ENCODE results near the gene CD300LG.
"Not testable (repeated sequence)": the region's sequence is repeated elsewhere in the genome, so short reads cannot be mapped to it uniquely, and the experiment has no call there.

The CD300LG gene

DNA sequence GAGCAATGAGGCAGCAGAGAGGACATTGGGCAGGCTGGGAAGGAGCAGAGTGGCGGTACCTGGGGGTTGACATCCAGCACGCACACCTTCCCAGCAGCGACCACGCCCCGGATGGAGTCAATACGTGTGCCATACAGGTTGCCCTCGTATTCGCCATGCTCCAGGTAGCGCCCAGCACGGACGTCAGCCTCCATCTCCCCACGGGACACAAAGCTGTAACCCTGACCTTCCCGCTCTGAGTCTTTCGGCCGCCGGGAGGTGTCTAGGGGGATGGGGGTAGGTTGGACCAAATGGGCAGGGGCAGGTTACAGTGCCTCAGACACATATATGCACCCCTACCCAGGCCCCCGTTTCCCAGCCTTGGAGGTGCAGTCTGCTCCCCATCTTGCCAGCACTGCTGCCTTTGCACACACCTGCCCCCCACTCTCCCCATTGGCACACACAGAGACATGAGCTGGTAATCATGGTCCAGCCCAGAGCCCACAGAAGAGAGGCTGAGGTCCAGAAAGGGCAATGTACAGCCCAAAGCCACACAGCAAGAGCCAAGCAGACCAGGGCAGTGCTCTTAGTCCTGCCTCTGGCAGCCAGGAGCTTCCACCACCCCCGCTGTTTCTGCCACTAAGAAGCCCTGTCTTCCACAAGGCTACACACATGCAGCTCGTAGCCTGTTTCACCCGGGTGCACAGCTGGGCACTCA lies 32.9 kb downstream of the CD300LG start:
- no peak for DNase-seq (ENCODE audit: low spot score)

GRCh38 chr17:43880420-43880991 lies 33.5 kb downstream of the CD300LG start:
- peak; percentile 48 for DNase-seq (ENCODE audit: low spot score)

GRCh38 chr17:43881181-43881580 lies 34.2 kb downstream of the CD300LG start:
- DNase-seq (ENCODE audit: low spot score) = no peak

DNA sequence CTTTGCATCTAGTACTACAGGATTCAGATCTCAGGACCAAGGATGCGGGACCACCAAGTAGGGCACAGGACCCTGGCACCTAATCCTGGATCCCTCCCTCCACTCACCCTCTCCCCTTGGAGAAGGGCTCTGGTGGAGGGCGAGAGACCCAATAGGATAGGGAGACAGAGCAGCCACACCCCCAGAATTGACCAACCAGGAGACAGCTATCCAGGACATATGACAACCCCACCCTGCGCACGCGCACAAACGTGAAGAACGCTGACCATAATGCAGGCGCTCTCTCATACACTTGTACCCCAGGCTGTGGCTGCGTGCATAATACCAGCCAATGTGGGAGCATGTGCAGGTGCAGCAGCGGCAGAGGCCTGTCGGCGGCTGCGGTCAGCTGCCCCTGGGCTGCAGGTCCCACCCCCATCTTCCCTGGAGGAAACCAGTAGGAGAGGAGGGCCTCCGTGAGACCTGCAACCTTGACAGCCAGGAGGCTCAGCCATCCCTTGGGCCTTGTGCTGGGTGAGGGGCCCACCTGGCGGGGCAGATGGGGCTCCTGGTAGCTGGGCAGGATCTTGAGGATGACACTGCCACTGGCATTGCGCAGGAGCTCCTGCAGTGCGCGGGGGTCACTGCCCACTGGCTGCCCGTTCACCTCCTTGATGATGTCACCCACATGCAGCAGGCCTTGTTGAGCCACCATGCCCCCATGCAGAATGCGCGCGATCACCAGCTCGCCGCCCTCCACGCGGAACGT lies 35.0 kb downstream of the CD300LG start:
- DNase-seq (ENCODE audit: low spot score) = no peak

- no peak for DNase-seq (ENCODE audit: low spot score)
Measured at GRCh38 chr17:43882761-43883415, 35.9 kb downstream of the CD300LG start.

GRCh38 chr17:43888548-43888947 lies 41.6 kb downstream of the CD300LG start:
- DNase-seq (ENCODE audit: low spot score) = no peak

DNA sequence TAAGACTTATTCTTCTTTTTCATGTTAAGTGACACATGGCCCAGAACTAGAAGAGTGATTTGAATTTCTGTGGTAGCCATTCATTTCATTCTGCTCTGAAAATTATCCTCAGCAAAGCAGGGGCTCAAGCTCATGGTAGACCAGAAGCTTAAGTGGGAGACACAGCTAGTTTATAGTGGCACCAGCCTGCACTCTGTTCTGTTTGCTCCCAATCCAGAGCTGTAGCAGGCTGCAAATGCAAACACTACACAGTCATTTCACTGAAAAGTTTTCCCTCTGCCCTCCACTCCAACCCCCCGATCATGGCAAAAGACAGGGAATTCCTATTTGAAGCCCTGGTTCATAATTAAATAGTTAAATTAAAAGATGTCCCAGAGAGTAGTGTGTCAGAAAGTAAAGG lies 43.3 kb downstream of the CD300LG start:
- no peak for DNase-seq (ENCODE audit: low spot score)

GRCh38 chr17:43891851-43892646 lies 45.1 kb downstream of the CD300LG start:
- DNase-seq (ENCODE audit: low spot score) = peak; percentile 79

- no peak for DNase-seq (ENCODE audit: low spot score)
Measured at GRCh38 chr17:43892647-43892952, 45.6 kb downstream of the CD300LG start.

GRCh38 chr17:43894494-43894893 lies 47.5 kb downstream of the CD300LG start:
- not testable (repeated sequence) for DNase-seq (ENCODE audit: low spot score)

DNA sequence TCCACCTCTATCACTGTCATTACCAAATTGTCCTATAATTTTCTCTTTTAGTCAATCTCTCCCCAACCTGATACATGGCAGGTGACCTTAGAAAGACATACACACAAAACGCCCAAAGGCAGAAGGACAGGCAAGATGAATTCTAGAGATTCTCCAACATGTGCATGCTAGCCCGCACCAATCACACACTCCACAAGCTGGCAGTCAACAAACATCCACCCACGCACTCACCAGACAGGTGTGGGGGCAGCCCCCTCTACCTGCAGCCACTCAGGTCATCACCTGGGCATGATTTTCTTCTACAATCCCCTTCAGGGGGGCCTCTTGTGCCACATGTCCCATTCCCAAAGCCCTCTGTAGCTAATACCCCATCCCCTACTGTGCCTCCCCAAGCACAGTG lies 50.9 kb downstream of the CD300LG start:
- DNase-seq (ENCODE audit: low spot score) = no peak

DNA sequence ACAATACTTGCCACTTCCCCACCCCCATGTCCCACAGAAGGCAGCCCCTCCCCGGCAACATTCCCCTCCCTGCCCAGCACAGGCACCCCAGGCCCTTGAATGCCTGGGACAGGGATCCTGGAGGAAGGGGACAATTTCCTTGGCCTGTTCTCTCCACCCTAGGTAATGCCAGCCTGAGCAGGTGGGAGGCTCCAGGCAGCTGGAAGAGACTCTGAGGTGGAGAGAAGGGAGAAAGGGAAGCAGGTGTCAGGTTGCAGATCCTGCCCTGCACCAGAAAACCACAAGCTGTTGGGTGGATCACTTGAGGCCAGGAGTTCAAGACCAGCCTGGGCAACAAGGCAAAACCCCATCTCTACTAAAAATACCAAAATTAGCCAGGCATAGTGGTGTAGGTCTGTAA lies 51.5 kb downstream of the CD300LG start:
- DNase-seq (ENCODE audit: low spot score) = no peak

DNA sequence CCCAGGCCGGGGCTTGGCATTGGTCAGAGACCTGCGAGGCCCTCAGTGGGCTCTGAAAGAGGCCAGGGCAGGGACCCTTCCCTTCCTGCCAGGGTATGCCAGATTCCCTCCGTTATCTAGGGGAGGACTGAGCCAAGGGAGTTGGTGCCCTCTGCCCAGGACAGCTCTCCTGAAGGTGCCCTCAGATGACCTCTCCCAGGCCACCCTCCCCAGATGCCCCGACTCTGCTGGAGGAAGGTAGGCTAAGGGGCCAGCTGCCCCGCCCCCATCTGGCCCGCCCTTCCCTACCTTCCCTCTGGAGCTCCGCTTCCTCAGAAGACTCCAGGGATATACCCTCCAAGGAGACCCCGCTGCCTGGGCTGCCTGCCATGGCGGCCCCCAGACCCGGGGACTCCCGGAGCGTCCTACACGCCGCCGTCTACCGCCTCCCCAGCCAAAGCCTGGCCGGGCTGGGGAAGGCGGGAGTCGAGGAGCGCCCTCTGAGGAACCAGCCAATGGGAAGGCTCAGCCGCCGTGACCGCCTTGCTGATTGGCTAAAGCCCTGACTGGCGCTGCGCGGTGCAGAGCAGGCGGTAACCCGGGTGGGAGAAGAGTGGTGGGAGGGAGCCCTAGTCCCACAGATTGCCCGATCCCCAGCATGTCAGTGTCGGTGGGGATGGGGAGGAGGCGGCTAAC lies 53.3 kb downstream of the CD300LG start:
- peak; percentile 100 for DNase-seq (ENCODE audit: low spot score)

GRCh38 chr17:43900858-43901754 lies 54.1 kb downstream of the CD300LG start:
- no peak for DNase-seq (ENCODE audit: low spot score)

- DNase-seq (ENCODE audit: low spot score) = no peak
Measured at GRCh38 chr17:43901861-43902589, 55.0 kb downstream of the CD300LG start.

DNA sequence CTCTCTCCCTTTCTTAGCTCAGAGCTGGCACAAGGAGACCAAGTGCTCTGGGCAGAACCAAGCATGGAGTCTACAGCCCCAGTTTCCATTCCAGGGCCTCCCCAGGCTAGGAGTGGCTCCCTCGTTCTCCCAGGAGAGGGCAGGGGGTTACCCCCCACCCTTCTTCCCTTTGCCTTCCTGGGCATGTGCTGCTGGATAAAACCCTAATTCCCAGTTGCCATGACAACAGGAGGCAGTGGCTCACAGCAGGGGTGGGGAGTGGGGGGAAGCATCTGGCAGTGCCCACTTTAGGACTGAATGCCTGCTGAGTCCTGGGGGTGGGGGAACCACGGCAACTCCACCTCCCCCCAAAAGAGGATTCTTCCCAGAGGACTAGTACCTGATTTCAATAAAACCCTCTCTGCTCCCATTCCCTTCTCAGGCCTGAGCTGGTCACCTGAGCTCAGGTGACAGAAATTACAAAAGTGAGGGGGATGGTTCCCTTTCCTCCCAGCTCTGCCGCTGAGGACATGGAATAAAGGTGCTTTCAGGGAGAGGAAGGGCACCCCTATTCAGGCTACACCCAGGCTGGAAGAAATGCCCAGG lies 58.5 kb downstream of the CD300LG start:
- no peak for DNase-seq (ENCODE audit: low spot score)

DNA sequence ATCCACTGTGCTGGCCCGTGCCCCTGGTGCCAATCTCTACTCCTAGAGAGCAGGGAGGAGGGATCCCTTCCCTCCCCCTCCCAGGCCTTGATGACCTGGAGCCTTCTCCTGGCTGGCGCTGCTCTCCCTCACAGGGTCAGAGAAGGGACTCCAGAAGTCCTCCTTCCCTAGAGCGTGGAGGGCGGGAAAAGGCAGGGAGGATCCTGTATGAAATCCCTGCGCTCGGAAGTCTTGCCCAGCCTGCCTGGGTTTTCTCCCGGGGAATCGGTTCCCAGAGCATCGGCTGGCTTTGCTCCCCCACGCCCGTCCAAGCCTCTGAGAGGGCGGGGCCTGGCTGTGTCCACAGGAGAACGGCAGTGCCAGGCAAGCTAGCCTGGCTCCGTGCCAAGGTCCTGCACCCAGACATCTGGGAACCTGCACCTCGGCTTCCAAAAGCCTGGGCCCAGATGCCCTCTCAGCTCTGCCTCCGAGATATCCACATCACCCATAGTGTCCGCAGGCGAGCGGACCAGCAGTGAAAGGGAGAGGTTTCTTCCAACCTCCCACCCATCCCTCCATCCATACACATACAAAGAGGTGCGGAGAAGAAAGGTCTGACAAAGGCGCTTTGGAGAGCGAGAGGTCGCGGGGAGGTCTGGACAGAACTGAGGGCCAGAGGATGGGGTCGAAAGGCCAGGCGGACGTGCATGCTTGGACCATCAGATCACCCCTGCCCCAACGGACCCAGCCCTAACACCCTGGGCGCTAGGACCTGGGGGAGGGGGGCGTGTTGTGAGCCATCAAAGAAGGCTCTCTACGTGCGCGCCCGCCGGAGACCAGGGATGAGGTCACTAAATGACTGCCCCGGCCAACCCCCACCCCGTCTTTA lies 59.2 kb downstream of the CD300LG start:
- DNase-seq (ENCODE audit: low spot score) = peak; percentile 82

DNA sequence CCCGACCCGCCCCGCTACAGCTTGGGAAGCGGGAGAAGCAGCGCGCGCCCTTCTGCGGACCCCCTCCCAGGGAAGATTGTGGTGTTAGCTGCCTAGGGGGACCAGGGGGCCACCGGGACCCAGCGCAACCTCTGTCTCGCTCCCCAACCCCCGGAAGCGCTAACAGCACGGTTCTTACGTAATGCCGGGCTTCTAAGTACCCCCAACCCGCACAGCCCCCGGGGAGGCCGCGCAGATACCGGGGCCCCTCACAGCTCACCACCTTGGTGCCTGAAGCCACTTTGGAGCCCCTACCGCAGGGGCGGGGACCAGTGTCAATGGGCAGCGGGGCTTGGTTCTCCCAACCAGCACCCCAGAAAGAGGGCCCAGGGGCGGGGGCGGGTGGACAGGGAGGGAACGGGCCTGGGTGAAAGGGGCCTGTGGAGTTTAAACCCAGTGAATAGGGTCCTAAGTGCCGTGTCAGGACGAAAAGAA lies 60.0 kb downstream of the CD300LG start:
- no peak for DNase-seq (ENCODE audit: low spot score)
